Adrenal gland (tissue), 12 donors: ENCODE results near the gene MCCD1. TPM values are rescaled to one million over a fixed set of nuclear protein-coding genes. Genes with fewer than 3 reads are reported as not detected.

Experiments
- DNase-seq, 7 donors: peaks; one replicate each; pipeline ENCODE4 v3.0.0-alpha.2; 2019 to 2020
- H3K27ac ChIP-seq, 5 donors: fragments of 200-600 bp; sonication (generic) in 4 of 5; 1 replicate in 3 of 5; 2 replicates in 2 of 5; pipeline versions ENCODE4 v1.5.1 to v1.8.0; 2016 to 2020; ENCODE audit warnings: mild to moderate bottlenecking in 1 of 5
- H3K27me3 ChIP-seq: fragments of 200-600 bp; 2 replicates; pipeline ENCODE4 v1.8.0; 2021
- H3K36me3 ChIP-seq, 2 donors: fragments of 200-600 bp; replicated peaks in 1 of 2; 1 replicate in 1 of 2; 2 replicates in 1 of 2; pipeline versions ENCODE4 v1.5.1 to v1.8.0; 2018 to 2022
- H3K4me1 ChIP-seq, 2 donors: fragments of 200-600 bp; replicated peaks in 1 of 2; 1 replicate in 1 of 2; 2 replicates in 1 of 2; pipeline versions ENCODE4 v1.5.1 to v1.8.0; 2018 to 2021
- H3K4me3 ChIP-seq, 4 donors: fragments of 200-600 bp; sonication (generic) in 3 of 4; one replicate each; pipeline ENCODE4 v1.5.1; 2016 to 2018
- H3K9me3 ChIP-seq, 3 donors: fragments of 200-600 bp; sonication (generic) in 1 of 3; replicated peaks in 1 of 3; 1 replicate in 2 of 3; 2 replicates in 1 of 3; pipeline versions ENCODE4 v1.5.1 to v1.8.0; 2016 to 2021
- CTCF ChIP-seq, 6 experiments: fragments of 450-650 bp in 4 of 6; fragments of 200-600 bp in 2 of 6; sonication (generic) in 1 of 6; IDR thresholded peaks; 1 replicate in 5 of 6; 2 replicates in 1 of 6; pipeline versions ENCODE4 v1.5.1 to v1.8.0; 2016 to 2021; ENCODE audit warnings: antibody characterized with exemption in 6 of 6, mild to moderate bottlenecking in 2 of 6, moderate library complexity in 1 of 6
- POLR2A ChIP-seq, 2 donors: fragments of 450-650 bp; IDR thresholded peaks; one replicate each; pipeline ENCODE4 v1.6.1; 2017; ENCODE audit warnings: antibody characterized with exemption in 2 of 2, mild to moderate bottlenecking in 2 of 2, moderate library complexity in 1 of 2
- WGBS, 4 donors: extraction: QIAGEN DNeasy Blood & Tissue Kit in 2 of 4; methylation state at CpG; one replicate each; pipeline versions ENCODE4 v1.1.5 to v1.1.7; 2013 to 2017; 5-methylcytosine and 5-hydroxymethylcytosine counted together
- intact Hi-C, 2 donors: fragments of 100-400 bp; cut with DNase I; formaldehyde crosslinking; loops; one replicate each; pipeline versions ENCODE4 v1.14.1 to v1.15.0; 2022 to 2023
- polyA plus RNA-seq, 3 donors: library from polyadenylated mRNA; stranded (reverse); fragments of 200-250 nt in 2 of 3; fragments of 350-450 nt in 1 of 3; fragmentation: Illumina TruSeq in 1 of 3; extraction: RNeasy Lipid Tissue Mini Kit (QIAGEN cat#74804) in 1 of 3; gene quantifications; one replicate each; pipeline ENCODE4 v1.2.3, GENCODE V29; 2013 to 2014
- total RNA-seq, 9 donors: library from RNA; depleted of rRNA in 4 of 9; stranded (reverse); fragments of >200 nt in 4 of 9; fragments of 120-200 nt in 1 of 9; fragmentation: NEBNext Ultra II Directional in 1 of 9; extraction: Animal tissue kit (Norgen Biotek cat#: 25700) in 1 of 9; gene quantifications; one replicate each; pipeline versions ENCODE4 v1.1.0 to v1.2.4, GENCODE V29; 2013 to 2023
- donor health status: healthy with polysubstance abuse.
- donor health status: Bipolar disorder and iron deficiency.
- donor health status: DM: yes; HTN: yes; CAD: no.
- donor health status: DM: no; HTN: no; CAD: no.
- donor health status: DM: no; HTN: no; CAD: no.
- donor health status: DM: yes; HTN: yes; CAD: no.

The MCCD1 gene
- total and polyA plus RNA-seq, 12 donors, result not detected

- TF ChIP-seq POLR2A (IDR thresholded peaks at IDR 0.05), result no peak
- TF ChIP-seq CTCF (IDR thresholded peaks at IDR 0.05), result no peak
- H3K27ac ChIP-seq, result peak overlapping the region in 1 of 5 donors; percentile 65
- H3K36me3 ChIP-seq, result no peaks in the 10 kb centered on the region
- no peak for DNase-seq
- no peaks in the 10 kb centered on the region for H3K27me3 ChIP-seq
- 69 to 83% (median 76%) methylated on average over 13 to 14 of the region's 14 CpGs for WGBS, 4 donors
- H3K4me1 ChIP-seq, result no peaks in the 10 kb centered on the region
- H3K4me3 ChIP-seq, result no peak overlapping the region
- intact Hi-C loops, result no loop called here
- H3K9me3 ChIP-seq, result no peaks in the 10 kb centered on the region
Measured at GRCh38 chr6:31574106-31575061, 45.6 kb downstream of the MCCD1 start.

GRCh38 chr6:31575335-31575901 lies 46.7 kb downstream of the MCCD1 start, which contains the start of gene TNF:
TNF (plus strand) TSS chr6:31575565; CDS start chr6:31575742, 177 bp downstream.
- H3K4me3 ChIP-seq, result peak within 1 kb of the TSS in 1 of 4 donors; percentile 47
- H3K36me3 ChIP-seq, result no peaks in the 10 kb centered on the region
- H3K9me3 ChIP-seq, result no peaks in the 10 kb centered on the region
- WGBS, 4 donors, result 58 to 73% (median 60%) methylated on average over 19 of the region's 19 CpGs
- H3K27me3 ChIP-seq, result no peaks in the 10 kb centered on the region
- DNase-seq, result peak in 4 of 7 donors; percentile 38 to 70 (median 52)
- H3K27ac ChIP-seq, result peak within 1 kb of the TSS in 1 of 5 donors; percentile 65
- TF ChIP-seq POLR2A (IDR thresholded peaks at IDR 0.05) (peak; percentile 33 to 48), CTCF (IDR thresholded peaks at IDR 0.05) (no peak)
- intact Hi-C loops, result no loop called here
- H3K4me1 ChIP-seq, result peaks cover 0 to under 1% of the 10 kb centered on the region in 2 donors

- intact Hi-C loops, result no loop called here
- 64 to 71% (median 68%) methylated on average over 8 of the region's 8 CpGs for WGBS, 4 donors
- DNase-seq, result no peak
Measured at GRCh38 chr6:31575952-31576685, 47.4 kb downstream of the MCCD1 start.

More at GRCh38 chr6:31575952-31576685, 47.4 kb downstream of the MCCD1 start:
- H3K9me3 ChIP-seq, result no peaks in the 10 kb centered on the region
- H3K4me1 ChIP-seq, result peaks cover 0 to 4% of the 10 kb centered on the region in 2 donors
- peak overlapping the region in 1 of 4 donors; percentile 47 for H3K4me3 ChIP-seq
- TF ChIP-seq POLR2A (IDR thresholded peaks at IDR 0.05) (no peak), CTCF (IDR thresholded peaks at IDR 0.05) (no peak)
- H3K36me3 ChIP-seq, result no peaks in the 10 kb centered on the region
- H3K27me3 ChIP-seq, result no peaks in the 10 kb centered on the region
- peak overlapping the region in 1 of 5 donors; percentile 65 for H3K27ac ChIP-seq
